Left ventricle myocardium inferior (tissue), 1 donor: ENCODE results near the gene BEND5. TPM values are rescaled to one million over a fixed set of nuclear protein-coding genes. Genes with fewer than 3 reads are reported as not detected.

Source experiments
- DNase-seq: peaks from one replicate; pipeline ENCODE4 v3.0.0-alpha.2; 2020
- H3K27ac ChIP-seq: fragments of 200-600 bp; replicated peaks from 2 replicates; pipeline ENCODE4 v1.8.0; 2021
- H3K27me3 ChIP-seq: fragments of 200-600 bp; 2 replicates; pipeline ENCODE4 v1.8.0; 2021; ENCODE audit warnings: low read depth
- H3K36me3 ChIP-seq: fragments of 200-600 bp; 2 replicates; pipeline ENCODE4 v1.8.0; 2021
- H3K4me1 ChIP-seq: fragments of 200-600 bp; 2 replicates; pipeline ENCODE4 v1.8.0; 2021
- H3K4me3 ChIP-seq: fragments of 200-600 bp; 2 replicates; pipeline ENCODE4 v1.8.0; 2021; ENCODE audit warnings: mild to moderate bottlenecking, moderate library complexity
- H3K9me3 ChIP-seq: fragments of 200-600 bp; replicated peaks from 2 replicates; pipeline ENCODE4 v1.8.0; 2021
- intact Hi-C: fragments of 100-400 bp; cut with micrococcal nuclease; formaldehyde crosslinking; loops from one replicate; pipeline ENCODE4 v1.11.0; 2022
- total RNA-seq: library from RNA; stranded (reverse); fragmentation: NEBNext Ultra II Directional; extraction: Animal tissue kit (Norgen Biotek cat#: 25700); gene quantifications from one replicate; pipeline ENCODE4 v1.2.1, GENCODE V29; 2021
- TF ChIP-seq, protein P1 (sequence below): fragments of 200-600 bp; IDR thresholded peaks from 2 replicates; pipeline ENCODE4 v1.8.0; 2021; ENCODE audit warnings: antibody characterized with exemption, mild to moderate bottlenecking, borderline replicate concordance
- donor health status: DM: no; HTN: yes; CAD: no; lungs with severe emphysema.

The BEND5 gene
- total RNA-seq, 1 donor from 2014 or later: 4.2 TPM

- intact Hi-C loops: no loop called here
- peaks cover 20% of the 10 kb centered on the region for H3K36me3 ChIP-seq
- no peaks in the 10 kb centered on the region for H3K27me3 ChIP-seq
- H3K4me1 ChIP-seq: peaks cover 5% of the 10 kb centered on the region
- TF ChIP-seq, protein P1, sequence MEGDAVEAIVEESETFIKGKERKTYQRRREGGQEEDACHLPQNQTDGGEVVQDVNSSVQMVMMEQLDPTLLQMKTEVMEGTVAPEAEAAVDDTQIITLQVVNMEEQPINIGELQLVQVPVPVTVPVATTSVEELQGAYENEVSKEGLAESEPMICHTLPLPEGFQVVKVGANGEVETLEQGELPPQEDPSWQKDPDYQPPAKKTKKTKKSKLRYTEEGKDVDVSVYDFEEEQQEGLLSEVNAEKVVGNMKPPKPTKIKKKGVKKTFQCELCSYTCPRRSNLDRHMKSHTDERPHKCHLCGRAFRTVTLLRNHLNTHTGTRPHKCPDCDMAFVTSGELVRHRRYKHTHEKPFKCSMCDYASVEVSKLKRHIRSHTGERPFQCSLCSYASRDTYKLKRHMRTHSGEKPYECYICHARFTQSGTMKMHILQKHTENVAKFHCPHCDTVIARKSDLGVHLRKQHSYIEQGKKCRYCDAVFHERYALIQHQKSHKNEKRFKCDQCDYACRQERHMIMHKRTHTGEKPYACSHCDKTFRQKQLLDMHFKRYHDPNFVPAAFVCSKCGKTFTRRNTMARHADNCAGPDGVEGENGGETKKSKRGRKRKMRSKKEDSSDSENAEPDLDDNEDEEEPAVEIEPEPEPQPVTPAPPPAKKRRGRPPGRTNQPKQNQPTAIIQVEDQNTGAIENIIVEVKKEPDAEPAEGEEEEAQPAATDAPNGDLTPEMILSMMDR: no peak
- no peak overlapping the region for H3K27ac ChIP-seq
- DNase-seq: no peak
- no peak overlapping the region for H3K4me3 ChIP-seq
- H3K9me3 ChIP-seq: no peaks in the 10 kb centered on the region
Measured at GRCh38 chr1:48767975-48768510, 8.6 kb downstream of the BEND5 start.

GRCh38 chr1:48765335-48765734, 11.4 kb downstream of the BEND5 start:
- Histone ChIP-seq H3K27ac (no peak overlapping the region), H3K27me3 (no peaks in the 10 kb centered on the region), H3K36me3 (peaks cover 17% of the 10 kb centered on the region), H3K9me3 (no peaks in the 10 kb centered on the region), H3K4me1 (peaks cover 5% of the 10 kb centered on the region), H3K4me3 (no peak overlapping the region)
- DNase-seq: no peak
- TF ChIP-seq, protein P1: no peak
- intact Hi-C loops: no loop called here

DNA sequence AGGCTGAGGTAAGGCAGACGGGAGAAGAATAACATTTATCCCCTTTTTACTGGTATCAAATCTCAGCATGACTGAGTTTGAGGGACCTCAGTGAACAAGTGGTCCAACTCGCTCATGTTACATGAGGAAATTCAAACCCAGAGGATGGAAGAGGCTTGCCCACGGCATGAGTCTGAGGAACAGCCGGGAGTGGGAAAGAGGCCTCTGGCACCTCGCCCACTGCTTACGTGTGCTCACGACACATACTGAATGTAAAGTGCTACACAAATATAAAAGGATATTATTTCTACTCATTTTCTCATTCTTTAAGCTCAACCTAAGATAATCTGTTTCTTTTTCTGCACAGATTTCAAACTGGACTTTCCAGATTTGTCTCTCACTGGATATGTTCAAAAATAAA, 14.7 kb downstream of the BEND5 start:
- DNase-seq: no peak
- intact Hi-C loops: no loop called here
- Histone ChIP-seq H3K9me3 (no peaks in the 10 kb centered on the region), H3K36me3 (peaks cover 49% of the 10 kb centered on the region), H3K4me3 (no peak overlapping the region), H3K27me3 (no peaks in the 10 kb centered on the region), H3K27ac (no peak overlapping the region), H3K4me1 (no peaks in the 10 kb centered on the region)
- TF ChIP-seq, protein P1: no peak

DNA sequence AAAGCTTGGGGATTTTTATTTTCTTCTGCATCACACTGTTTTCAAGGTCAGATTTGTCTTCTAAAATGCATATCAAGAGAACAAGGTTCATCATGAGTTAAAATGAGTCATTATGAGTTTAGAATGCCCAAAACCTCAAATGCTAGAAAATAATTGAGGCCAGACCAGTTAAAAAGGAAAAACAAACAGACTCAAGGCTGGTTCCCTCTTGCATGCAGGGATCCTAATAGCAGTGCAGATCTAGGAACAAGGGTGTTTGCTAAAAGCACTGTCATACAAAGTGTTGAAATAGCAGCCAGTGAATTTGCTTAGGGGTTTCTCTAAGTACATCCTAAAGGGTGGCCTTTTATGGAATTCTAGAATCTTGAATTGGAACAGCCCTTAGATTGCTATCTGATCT, 15.3 kb downstream of the BEND5 start:
- DNase-seq: no peak
- TF ChIP-seq, protein P1: no peak
- no peaks in the 10 kb centered on the region for H3K27me3 ChIP-seq
- no peak overlapping the region for H3K27ac ChIP-seq
- no peaks in the 10 kb centered on the region for H3K4me1 ChIP-seq
- intact Hi-C loops: no loop called here
- no peaks in the 10 kb centered on the region for H3K9me3 ChIP-seq
- H3K36me3 ChIP-seq: peaks cover 52% of the 10 kb centered on the region
- no peak overlapping the region for H3K4me3 ChIP-seq

DNA sequence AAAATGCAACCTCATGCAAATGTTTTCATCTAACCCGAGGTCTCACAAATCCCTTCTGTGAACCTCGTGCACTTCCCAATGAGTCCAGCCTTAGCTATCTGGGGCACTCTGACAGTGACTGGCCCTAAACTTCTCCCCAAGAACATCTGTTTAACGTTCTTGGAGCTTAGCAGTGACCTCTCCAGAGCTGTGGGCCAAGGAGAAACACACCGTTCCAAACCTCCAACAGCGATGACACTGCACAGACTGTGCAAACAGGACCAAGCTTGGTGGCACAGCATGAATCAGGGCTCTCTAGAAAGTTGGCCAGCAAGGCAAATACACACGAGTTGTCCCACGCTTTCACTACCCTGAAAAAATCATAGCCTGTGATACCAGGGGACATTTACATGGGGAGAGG, 15.8 kb downstream of the BEND5 start:
- Histone ChIP-seq H3K4me3 (no peak overlapping the region), H3K9me3 (no peaks in the 10 kb centered on the region), H3K27ac (no peak overlapping the region), H3K27me3 (no peaks in the 10 kb centered on the region), H3K4me1 (no peaks in the 10 kb centered on the region), H3K36me3 (peaks cover 46% of the 10 kb centered on the region)
- TF ChIP-seq, protein P1: no peak
- intact Hi-C loops: no loop called here
- DNase-seq: no peak

DNA sequence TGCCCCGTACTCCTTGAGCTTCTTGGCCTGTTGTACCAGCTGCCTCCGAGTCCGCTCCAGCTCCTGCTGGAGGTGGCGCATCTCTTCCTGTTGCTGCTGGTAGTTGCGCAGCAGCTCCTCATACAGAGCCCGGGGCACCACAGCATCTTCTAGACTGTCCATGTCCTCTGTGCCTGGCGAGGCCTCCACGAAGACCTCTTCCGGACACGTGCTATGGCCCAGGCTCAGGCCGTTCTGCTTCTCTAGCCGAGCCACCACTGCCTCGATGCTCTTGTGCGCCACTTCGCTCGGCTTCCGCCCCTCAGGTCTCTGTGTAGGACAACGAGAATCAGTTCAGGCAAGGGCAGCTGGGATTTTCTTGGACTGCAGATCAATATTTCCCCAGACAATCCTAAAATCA, 17.7 kb downstream of the BEND5 start:
- no peak for DNase-seq
- Histone ChIP-seq H3K4me1 (no peaks in the 10 kb centered on the region), H3K27me3 (no peaks in the 10 kb centered on the region), H3K4me3 (no peak overlapping the region), H3K9me3 (no peaks in the 10 kb centered on the region), H3K36me3 (peaks cover 43% of the 10 kb centered on the region), H3K27ac (no peak overlapping the region)
- TF ChIP-seq, protein P1: no peak
- intact Hi-C loops: no loop called here
